ENCODE results near the gene ZNRF3.
A peak's percentile ranks its signal among the peaks of the same experiment; 100 is the strongest.
"Not testable (repeated sequence)": the region's sequence is repeated elsewhere in the genome, so short reads cannot be mapped to it uniquely, and the experiment has no call there.

Gene ZNRF3

DNA sequence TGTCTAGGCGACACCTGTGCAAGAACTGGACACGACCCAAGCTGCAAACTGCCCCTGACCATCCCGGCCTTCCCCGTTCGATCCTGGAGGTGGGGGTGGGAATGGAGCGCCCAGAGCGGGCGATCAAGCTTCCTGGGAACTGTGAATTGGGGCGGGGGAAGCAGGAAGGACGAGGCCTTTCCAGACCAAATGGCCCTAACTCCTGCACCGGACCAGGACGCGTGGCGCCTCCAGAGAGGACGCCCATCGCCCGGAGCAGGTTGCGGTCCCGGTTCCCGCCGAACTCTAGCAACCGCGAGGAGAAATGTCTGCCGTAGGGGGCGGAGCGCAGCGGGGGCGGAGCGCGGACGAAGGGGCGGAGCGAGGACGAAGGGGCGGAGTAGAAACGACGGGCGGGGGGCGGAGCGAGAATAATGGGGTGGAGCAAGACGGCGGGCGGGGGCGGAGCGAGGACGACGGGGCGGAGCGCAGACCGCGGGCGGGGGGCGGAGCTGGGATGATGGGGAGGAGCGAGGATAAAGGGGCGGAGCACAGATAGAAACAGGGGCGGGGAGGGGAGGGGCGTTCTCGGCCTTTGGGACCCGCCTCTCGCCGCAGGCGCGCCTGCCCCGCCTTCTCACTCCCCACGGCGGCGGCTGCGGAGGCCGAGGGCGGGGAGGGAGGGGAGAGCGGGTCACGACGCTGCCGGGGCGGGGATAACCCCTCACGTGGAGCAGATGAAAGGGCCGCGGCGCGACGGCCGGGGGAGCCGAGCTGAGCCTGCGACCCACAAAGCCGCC is at the start of gene ZNRF3:
Gene ZNRF3, plus strand, starts transcription at position 695 of the 779 bp plus-strand sequence. CDS start 195 bp downstream, outside the sequence.
- DNase-seq: peak; percentile 57

DNA sequence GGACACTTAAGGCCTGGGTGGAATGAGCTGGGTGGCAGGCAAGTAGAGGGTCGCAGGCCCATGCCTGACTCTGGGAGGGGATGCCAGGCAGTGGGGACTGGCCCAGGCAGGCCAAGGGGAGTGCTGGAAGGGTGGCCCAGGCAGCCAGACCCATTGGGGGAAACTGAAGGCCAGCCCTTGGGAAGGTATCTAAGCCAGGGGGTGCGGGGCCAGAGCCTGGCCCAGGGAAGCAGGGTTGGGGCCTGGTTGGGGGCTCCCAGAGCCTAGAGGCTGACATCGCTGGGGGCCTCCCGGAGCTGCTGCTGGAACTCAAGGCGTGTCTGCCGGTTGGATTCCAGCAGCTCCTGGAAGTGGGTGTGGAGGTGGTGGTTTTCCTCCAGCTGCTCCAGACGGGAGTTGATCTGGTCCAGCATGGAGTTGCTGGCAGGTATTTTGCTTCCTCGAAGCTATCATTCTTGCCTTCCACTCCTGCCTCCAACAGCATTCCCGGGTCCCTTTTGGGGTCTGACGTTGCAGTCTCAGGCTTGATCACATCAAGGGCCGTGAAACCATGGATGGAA is 47.7 kb upstream of the ZNRF3 start:
- no peak for DNase-seq

DNA sequence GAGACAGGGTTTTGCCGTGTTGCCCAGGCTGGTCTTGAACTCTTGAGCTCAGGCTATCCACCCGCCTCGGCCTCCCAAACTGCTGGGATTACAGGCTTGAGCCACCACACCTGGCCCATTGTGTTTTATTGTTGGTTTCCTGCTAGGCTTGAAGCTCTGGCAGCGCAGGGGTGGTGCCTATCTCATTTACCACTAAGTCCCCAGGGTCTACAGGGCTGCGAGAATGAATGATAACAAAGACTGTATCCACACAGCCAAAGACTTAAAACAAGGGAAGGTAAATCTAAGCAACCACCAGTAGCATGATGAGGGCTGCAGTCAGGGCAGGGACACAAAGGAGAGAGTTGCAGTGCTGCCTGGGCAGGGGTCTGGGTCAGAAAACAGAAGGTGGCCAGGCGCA is 45.7 kb upstream of the ZNRF3 start:
- DNase-seq: no peak

DNA sequence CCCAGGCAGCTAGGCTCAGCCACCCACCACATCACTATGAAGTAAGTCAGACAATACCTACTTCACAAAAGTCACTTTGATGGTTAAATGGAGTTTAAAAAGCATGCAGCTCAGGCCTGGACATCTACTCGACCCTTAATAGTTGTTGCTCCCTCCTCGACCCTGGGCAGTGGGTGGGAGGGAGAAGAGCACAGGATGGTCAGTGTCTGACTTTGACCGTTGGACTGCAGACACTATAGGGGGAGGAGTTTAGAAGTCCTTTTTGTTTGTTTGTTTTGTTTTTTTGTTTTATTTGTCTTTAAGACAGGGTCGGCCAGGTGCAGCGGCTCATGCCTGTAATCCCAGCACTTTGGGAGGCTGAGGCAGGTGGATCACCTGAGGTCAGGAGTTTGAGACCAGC is 44.4 kb upstream of the ZNRF3 start:
- DNase-seq: no peak

DNA sequence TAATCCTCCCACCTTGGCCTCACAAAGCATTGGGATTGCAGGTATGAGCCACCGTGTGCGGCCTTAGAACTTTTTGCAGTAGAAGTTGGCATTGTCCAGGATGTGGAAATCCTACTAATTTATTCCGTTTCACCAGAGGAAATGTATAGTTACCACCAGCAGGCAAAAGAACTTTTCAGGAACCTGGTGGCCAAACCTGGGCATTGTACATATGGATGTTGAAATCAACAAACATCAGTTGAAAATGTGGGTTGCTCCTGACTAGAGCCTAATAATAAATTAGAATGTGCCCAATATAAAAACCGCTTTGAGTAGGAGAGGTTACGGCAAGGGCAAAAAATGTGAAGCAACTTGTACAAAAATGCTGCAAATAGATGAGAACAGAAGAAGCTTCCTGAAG is 42.3 kb upstream of the ZNRF3 start:
- DNase-seq: no peak

DNA sequence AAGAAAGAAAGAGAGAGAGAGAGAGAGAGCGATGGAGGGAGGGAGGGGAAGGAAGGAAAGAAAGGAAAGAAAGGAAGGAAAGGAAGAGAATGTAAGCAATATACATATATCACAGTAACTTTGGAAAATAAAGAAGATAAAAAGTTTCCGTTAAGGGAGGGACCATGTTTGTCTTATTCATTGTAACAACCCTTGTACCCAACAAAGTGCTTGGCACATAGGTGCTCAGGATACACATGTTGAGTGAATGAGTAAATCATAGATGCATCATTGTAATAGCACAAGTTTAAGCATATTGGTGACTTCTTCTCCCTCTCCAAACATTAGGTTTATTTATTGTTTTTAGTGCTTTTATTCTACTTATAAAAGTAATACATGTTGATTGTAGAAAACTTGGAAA is 39.7 kb upstream of the ZNRF3 start:
- DNase-seq: no peak

DNA sequence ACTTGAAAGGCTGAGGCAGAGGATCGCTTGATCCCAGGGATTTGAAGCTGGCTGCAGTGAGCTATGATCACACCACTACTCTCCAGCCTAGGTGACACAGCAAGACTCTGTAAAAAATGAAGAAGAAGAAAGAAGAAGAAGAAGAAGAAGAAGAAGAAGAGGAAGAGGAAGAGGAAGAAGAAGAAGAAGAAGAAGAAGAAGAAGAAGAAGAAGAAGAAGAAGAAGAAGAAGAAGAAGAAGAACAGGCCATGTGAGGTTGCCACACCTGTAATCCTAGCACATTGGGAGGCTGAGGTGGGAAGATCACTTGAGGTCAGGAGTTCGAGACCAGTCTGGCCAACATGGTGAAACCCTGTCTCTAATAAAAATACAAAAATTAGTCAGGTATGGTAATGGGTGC is 39.1 kb upstream of the ZNRF3 start:
- not testable (repeated sequence) for DNase-seq

DNA sequence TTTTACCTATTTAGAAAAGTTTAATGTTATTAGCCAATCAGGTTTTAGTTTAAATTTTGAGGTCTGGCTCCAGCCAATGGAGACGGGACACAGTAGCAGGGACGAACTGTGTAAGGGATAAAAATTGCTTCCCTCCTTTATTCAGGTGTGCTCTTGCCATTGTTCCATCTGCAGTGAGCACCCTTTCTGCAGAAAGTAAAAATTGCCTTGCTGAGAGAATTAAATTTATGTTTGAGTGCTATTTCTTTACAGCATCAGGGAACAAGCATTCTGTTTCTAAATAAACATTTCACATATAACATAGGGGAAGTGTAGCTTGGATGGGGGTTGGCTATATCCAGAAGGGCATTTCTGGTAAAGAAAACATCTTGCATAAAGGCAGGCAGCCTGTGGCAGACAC is 36.4 kb upstream of the ZNRF3 start:
- DNase-seq: no peak

DNA sequence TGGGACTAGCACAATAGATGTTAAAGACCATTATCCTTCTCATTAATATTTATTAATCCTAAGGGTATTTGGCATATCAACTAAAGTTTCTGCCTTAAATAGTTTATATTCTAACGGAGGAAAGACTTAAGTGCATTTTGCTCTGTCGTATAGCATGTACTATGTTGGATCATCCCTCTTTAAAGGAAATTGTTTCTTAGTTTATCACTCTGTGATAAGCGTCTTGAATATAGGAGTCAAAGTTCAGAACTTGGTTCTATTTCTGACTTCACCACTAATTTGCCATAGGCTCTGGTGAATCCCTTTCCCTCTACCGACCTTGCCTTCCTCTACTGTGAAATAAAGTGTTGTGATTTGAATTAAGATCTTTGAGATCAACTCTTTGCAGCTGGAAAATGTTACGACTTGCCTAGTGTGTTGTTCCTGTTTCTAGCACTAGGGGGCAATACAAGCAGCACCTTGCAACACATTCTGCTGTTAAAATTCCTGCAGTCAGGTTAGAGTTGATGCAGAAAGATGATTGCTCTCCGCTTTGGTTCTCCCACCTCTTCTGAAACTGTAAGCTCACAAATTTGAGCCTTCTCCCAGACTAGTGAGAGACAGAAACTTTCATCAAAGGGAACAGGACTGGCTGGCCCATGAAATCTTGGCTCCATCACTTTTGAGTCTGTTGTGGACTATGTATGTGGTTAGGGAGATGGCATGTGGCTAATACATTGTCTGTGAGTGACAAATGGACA is 27.8 kb upstream of the ZNRF3 start:
- peak; percentile 18 for DNase-seq

DNA sequence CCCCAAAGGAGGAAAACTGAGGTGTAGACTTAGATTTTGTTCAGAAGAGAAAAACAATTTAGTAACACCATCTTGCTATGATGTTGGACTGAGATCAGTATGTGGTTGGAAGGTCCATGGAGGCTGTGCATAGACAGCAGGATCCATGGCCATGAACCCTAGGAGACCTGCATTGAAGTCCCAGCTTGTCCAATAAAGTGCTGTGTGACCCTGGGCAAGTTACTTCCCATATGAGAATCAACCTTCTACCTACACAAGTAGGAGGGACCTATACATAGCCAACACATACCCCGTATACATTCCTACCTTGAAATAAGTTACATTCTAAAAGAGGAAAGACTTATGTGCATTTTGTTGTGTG is 27.3 kb upstream of the ZNRF3 start:
- no peak for DNase-seq

DNA sequence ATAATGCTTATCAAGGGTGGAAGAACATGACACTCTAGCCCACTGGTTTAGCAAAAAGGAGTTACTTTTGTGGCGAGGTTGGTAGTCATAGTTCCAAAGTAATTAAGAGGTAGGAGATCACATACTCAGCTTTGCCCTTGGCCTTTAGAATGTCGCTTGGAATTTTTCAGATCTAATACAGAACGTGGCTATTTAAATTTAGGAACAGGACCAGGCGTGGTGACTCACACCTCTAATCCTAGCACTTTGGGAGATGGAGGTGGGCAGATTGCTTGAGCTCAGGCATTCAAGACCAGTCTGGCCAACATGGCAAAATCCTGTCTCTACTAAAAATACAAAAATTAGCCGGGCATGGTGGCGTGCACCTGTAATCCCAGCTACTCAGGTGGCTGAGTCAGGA is 26.1 kb upstream of the ZNRF3 start:
- DNase-seq: no peak

DNA sequence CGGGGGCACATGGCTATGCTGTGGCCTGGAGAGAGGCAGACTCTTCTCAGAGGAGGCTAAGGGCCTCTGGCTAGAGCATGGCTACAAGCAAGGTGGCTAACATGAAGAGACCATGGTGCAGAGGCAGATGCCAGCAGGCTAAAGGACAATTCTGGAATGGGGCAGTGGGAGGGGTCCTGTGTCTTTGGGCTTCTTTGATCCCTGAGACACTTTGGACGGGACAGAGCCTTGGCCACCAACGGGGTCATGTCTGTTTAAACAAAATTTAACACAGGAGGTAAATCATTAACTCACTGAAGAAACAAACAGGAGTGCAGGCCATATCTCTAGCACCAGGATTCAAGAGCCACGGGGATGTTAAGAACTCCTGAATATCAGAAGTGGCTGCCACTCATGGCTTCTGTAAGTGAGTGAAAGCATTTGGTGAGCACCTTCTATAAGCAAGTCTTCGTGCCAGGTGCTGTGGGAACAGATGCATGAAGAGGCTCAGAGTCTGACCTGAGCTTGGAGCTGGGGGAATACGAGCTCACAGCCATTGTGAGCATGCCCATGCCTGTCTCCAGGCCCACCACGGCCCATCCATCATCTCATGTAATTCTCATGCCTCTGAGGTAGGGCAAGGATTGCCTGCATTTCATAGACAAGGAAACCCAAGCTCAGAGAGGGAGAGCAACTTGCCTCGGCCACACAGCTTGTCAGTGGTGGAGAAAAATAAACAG is 18.3 kb upstream of the ZNRF3 start:
- no peak for DNase-seq

DNA sequence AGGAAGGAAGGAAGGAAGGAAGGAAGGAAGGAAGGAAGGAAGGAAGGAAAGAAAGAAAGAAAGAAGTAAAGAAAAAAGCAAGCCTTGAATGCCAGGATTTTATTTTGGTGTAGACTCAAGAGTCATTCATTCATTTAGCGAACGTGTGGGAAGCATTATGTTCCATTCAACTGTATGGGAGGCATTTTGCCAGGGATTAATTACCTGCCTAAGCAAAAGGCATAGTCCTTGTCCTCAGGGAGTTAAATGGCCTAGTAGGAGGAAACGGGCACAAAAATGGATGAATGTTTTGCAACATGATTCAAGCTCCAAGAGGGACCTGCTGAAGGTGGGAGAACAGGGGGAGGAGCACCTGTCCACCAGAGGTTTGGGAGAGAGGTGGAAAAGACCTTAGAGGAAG is 16.2 kb upstream of the ZNRF3 start:
- DNase-seq: no peak

DNA sequence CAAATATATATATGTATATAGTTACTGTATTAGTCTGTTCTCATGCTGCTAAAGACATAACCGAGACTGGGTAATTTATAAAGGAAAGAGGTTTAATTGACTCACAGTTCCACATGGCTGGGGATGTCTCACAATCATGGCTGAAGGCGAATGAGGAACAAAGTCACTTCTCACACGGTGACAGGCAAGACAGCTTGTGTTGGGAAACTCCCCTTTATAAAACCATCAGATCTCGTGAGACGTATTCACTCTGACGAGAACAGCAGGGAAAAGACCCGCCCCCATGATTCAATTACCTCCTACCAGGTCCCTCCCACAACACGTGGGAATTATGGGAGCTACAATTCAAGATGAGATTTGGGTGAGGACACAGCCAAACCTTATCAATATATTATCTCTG is 15.0 kb upstream of the ZNRF3 start:
- DNase-seq: not testable (repeated sequence)

DNA sequence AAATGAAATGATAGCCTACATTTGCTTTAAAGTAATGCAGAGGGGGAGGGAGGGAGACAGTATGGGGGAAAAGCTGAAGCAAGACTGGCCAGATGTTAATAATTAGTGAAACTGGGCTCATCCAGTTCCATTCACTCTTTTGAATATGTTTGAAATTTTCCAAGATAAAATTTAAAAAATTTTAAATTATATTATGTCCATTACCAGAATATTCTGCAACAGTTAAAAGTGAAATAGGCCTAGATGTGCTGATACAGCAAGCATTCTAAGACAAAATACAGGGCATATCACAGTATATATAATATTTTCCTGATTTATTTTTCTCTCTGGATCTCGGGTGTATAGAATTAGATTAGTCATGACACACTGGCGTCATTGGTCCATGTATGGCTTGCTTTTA is 13.6 kb upstream of the ZNRF3 start:
- DNase-seq: no peak

DNA sequence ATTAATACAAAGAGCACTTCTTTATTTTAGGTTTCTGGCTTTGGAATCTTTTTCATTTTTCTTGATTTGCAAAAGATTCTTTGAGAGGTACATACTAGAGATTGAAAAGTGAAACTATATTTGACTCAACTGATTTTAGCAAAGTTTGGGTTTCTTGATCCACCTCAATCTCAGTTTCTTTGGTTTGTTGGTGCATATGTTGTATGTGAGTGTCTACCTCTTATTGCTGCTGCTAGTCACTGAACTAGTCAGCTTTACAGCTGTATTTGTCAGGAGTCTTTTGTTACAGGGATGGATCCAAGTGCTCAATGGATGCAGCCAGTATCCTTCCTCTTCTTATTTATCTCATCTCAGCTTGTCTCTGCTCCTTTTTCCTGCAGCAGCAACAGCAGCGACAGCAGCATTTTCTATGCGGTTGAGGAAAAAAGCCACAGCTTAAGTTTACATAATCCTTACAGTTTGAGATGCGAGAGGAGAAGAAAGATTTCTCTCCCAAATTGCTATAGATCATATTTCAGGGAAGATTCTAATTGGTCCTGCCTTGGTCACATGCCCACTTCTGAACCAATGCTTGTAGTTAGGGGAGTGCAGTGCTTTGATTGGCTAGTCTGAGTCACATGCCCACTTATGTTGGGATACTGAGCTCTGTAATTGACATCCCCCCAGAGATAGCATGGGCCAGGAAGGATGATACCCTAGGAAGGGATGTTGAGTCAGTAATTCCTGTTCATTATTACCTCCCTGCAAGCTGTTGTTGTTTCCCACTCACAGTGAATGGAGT is 10.0 kb upstream of the ZNRF3 start:
- no peak for DNase-seq

DNA sequence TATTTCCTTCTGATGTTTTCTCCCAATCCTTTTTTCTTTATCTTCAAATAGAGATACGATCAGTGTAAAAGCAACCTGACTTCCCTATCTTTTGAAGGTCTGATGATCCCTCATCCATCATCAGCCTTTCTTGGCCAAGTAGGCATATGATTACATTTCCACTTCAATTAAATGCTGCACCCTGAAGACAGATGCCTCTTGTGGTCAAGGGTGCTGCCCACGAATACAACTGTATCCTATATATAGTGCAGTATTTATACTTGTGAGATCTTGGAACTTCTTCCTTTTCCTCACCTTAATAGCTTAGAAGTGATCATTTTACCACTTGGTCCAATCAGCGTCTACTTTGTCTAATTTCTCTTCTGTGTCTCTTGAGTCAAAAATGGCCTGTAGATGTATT is 9.3 kb upstream of the ZNRF3 start:
- DNase-seq: no peak

DNA sequence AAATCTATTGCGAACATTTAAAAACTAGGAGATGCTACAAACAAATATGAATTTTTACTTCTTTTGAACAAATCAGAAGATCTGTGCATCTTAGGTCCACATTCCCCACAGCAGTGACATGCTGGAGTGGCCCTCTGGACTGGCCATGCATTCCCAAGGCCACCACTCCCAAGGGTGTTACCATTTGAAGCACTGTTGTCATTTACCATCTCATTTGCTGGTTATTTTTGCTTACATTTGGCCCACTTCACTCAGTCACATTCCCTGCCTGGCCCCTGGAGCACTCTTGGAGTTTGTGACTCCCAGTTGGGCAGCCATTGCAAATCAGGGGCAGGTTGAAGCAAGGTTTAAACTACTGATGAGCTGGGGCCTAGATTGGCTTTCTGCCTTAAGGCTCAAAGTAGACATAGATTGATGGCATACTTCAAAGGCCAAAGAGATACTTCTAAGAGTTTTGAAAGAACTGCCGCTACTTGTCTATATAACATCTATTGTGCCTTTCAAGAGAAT is 8.5 kb upstream of the ZNRF3 start:
- no peak for DNase-seq

DNA sequence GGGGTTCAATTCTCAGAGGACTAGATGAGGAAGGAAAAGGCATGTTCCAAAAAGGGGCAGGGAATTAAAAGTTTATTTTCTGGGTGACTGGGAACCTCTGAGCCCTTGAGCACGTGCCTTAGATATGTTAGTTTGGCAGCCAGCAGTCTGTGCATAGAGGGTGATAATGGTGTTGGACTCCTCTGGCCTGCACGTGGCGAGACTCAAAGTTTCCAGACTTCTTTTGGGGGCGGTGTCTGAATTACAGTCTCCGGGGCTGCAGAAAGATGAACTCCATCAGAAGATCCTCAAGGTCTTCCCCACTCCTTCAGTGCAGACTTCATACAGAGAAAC is 861 bp upstream of the ZNRF3 start:
- DNase-seq: no peak

DNA sequence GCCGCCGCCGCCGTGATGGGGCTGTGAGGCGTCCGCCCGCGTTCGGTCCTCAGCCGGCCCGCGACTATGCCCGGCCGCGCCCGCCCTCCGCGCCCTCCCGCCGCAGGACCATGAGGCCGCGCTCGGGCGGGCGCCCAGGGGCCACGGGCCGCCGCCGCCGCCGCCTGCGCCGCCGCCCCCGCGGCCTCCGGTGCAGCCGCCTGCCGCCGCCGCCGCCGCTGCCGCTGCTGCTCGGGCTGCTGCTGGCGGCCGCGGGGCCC is 215 bp downstream of the ZNRF3 start:
- DNase-seq: no peak

DNA sequence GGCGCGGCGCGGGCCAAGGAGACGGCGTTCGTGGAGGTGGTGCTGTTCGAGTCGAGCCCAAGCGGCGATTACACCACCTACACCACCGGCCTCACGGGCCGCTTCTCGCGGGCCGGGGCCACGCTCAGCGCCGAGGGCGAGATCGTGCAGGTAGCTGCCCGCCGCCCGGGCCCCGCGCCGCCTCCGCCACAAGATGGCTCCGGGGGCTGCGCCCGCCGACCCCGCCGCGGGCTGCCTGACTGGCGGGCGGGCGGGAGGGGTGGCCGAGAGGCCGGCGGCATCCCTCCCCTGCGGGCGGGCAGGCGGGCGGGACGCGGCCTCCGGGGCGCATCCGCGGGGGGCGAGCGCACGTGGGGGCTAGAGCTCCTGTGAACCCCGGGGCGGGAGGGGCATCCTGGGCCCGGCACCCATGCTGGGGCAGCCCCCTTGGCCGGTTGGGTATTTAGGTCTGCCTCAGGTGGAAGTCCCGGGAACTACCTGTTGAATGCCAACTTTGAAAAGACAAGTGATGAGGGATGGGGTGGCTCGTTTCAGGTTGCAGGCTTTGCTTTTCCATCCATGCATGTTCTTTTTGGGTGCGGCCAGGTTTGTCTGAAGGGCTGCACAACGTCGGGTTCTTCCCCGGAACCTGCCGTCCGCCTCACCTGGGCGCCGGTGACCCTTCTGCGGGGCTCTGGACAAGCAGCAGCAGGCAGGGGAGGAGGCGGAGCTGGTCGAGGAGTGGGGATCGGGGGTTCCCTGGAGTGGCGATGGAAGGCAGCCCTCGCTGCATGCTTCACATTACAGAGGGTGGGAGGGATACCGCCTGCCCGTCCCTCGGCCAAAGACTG is 760 bp downstream of the ZNRF3 start:
- no peak for DNase-seq

DNA sequence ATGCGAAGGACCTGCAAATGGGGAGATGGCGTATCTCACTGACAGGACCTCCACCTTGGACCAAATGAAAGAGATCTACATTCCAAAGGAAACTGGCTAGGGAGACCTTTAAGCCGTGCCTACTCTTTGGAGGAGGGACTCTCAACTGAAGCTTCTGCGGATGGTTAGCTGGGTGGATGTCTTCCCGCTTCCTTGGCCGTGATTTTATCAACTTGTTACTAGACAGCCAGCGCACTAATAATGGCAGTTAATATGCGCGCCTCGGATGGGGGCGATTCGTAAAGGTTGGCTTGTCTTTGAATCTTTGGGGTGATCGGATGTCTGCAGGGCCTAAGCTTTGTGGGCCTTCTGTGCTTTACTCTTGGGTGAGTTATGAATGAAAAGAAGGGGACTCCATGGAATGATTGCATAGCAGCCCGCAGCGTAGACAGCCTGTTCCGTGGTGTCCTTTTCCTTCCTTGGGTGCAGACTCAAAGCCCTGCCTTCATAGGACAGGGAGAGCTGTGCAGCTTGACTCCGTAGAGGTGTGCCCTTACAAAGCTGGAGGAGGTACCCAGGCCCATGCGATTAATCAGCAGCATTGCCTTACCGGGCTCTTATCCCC is 1.5 kb downstream of the ZNRF3 start:
- no peak for DNase-seq

All from NCI-H526 treated with DMSO at 0.1 percent for 48 hours (cell line).